Ovary (tissue), 3 donors: ENCODE measurements around the gene PAX2.

Source experiments
- CTCF ChIP-seq, 3 donors: fragments of 450-650 bp in 2 of 3; fragments of 200-600 bp in 1 of 3; IDR thresholded peaks; one replicate each; pipeline versions ENCODE4 v1.5.1 to v1.8.0; 2016 to 2022; ENCODE audit warnings: antibody characterized with exemption in 3 of 3, mild to moderate bottlenecking in 1 of 3
- POLR2A ChIP-seq: fragments of 450-650 bp; IDR thresholded peaks from one replicate; pipeline ENCODE4 v1.6.1; 2017; ENCODE audit warnings: antibody characterized with exemption, mild to moderate bottlenecking, moderate library complexity
- donor health status: DM: no; HTN: no; CAD: no.

GRCh38 chr10:100812978-100813377, 67.6 kb downstream of the PAX2 start:
- TF ChIP-seq POLR2A (no peak), CTCF (IDR thresholded peaks at IDR 0.05) (no peak)
